Ectodermal cell (in vitro differentiated cells): ENCODE measurements around the gene EXOC2.
"Not testable (repeated sequence)": the region's sequence is repeated elsewhere in the genome, so short reads cannot be mapped to it uniquely, and the experiment has no call there.

Experiments
- H3K27ac ChIP-seq: 2 replicates; pipeline ENCODE4 v1.7.0; 2013; ENCODE audit warnings: mild to moderate bottlenecking, low read depth, low read length; ENCODE audit not compliant: insufficient read depth, poor library complexity, severe bottlenecking
- H3K27me3 ChIP-seq: 2 replicates; pipeline ENCODE4 v1.7.0; 2013; ENCODE audit warnings: mild to moderate bottlenecking, low read length; ENCODE audit not compliant: insufficient read depth, control insufficient read depth, poor library complexity, severe bottlenecking
- H3K36me3 ChIP-seq: one replicate; pipeline ENCODE4 v1.7.0; 2013; ENCODE audit warnings: low read length; ENCODE audit not compliant: control insufficient read depth, insufficient read depth
- H3K4me1 ChIP-seq: one replicate; pipeline ENCODE4 v1.7.0; 2013; ENCODE audit warnings: low read length; ENCODE audit not compliant: control insufficient read depth, insufficient read depth
- H3K4me3 ChIP-seq: 2 replicates; pipeline ENCODE4 v1.7.0; 2013; ENCODE audit warnings: low read depth, low read length, control low read depth; ENCODE audit not compliant: insufficient read depth
- H3K9me3 ChIP-seq: 2 replicates; pipeline ENCODE4 v1.7.0; 2013; ENCODE audit warnings: mild to moderate bottlenecking, low read length, moderate library complexity; ENCODE audit not compliant: control insufficient read depth
- WGBS, 2 experiments: methylation state at CpG; one replicate each; pipeline ENCODE4 v1.1.7; 2013; ENCODE audit warnings: missing lambda C conversion rate in 2 of 2; 5-methylcytosine and 5-hydroxymethylcytosine counted together

Gene EXOC2

DNA sequence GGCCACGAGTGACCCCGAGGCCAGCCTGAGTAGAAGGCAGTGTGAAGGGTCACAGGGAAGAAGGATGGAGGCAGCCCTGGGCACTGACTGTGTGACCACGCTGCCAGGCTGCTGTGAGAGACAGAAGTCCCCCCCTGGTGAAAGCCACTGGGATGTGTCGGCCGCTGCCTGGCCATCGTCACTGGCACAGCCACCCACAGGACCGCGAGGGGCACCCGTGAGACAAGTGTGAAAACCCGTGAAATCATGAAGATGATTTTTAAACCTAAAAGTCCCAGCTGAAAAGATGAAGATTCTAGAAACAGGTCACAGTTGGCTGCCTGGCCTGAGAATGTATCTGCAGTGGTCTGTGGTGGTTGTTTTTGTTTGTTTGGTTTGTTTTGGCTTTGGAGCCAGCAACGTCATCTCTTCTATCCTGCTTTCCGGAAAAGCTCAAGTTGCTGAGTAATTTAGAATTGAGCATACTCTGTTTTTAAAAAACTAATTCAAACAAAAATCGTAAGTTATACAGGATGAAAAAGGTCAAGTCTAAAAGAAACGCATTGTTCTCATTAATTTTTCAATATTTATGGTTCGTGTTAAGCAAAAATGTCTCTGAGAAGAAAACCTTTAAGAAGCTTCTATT, 130.8 kb downstream of the EXOC2 start:
- no peak overlapping the region for H3K27ac ChIP-seq
- H3K27me3 ChIP-seq = no peaks in the 10 kb centered on the region
- H3K36me3 ChIP-seq = no peaks in the 10 kb centered on the region
- H3K4me1 ChIP-seq = no peaks in the 10 kb centered on the region
- no peaks in the 10 kb centered on the region for H3K9me3 ChIP-seq
- 95 to 98% methylated on average over 14 to 15 of the region's 15 CpGs for WGBS, 2 experiments
- no peak overlapping the region for H3K4me3 ChIP-seq

- H3K36me3 ChIP-seq, H3K9me3 ChIP-seq, H3K27me3 ChIP-seq, H3K27ac ChIP-seq, H3K4me3 ChIP-seq, H3K4me1 ChIP-seq: not testable (repeated sequence)
- WGBS, 2 experiments = 91 to 94% methylated on average over 7 of the region's 7 CpGs
These were observed 131.6 kb downstream of the EXOC2 start for GRCh38 chr6:561335-561734.

DNA sequence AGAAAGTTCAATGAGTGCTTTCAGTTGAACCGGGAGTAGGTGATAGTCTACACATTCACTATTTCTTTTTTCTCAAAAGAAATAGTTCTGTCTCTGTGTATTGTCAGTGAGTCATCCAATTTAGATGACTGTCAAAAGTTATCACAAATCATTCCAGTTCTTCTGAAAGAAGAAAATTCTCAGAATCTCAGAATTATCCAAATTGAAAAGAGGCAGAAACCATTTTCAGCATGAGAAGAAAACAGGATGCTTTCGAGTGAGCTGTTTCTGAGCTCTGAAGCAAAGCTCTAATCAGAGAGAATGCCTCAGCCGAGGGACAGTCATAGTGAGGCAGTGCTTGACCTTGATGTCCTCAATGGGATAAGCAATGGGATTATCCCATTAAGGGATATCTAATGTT, 134.0 kb downstream of the EXOC2 start:
- Histone ChIP-seq H3K27ac (no peak overlapping the region), H3K4me1 (no peaks in the 10 kb centered on the region), H3K9me3 (no peaks in the 10 kb centered on the region), H3K4me3 (no peak overlapping the region), H3K36me3 (peaks cover 3% of the 10 kb centered on the region), H3K27me3 (no peaks in the 10 kb centered on the region)
- WGBS, 2 experiments = 96% methylated on average over 2 to 3 of the region's 3 CpGs

DNA sequence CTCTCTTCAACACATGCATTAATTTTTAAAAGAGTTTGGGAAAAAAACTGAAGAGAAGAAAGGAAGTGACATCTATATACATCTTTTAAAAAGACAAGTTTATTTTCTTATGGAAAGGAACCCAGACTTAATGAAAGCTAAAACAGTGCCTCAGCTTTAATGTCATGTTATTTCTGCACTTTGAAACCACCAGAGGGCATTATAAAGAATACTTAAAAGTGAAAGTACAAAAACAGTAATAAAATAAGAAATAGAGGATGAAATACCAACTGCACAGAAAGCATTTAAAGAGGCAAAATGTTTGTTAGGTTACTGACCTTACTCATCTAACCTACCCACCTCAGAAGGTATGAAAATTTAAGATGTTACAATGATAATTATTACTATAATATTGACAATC, 134.8 kb downstream of the EXOC2 start:
- Histone ChIP-seq H3K4me3 (no peak overlapping the region), H3K27ac (no peak overlapping the region), H3K4me1 (no peaks in the 10 kb centered on the region), H3K36me3 (peaks cover 3% of the 10 kb centered on the region), H3K9me3 (no peaks in the 10 kb centered on the region), H3K27me3 (no peaks in the 10 kb centered on the region)

DNA sequence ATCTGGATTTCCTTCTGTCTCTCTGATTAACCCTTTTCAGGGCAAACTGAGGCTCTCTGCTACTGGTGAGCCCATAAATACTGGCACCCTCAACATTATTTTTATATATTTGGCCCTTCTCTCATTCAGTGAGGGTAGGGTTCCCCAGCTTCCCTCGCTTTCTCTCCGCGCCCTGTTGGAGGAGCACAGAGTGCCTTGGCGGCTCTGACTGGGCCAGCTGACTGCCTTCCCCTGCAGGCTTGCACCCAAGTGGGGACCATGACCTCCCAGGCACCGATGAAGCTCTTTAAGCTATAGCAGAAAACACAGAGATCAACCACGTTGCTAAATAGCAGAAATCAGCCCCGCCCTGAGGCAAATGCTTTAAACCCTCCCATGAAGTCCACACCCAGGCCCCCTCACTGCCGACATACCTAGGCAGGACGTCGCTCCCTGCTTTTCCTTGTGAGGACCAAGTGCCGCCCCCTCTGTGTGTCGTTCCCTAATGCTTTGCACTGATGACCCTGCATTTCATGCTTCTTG, 141.0 kb downstream of the EXOC2 start:
- Histone ChIP-seq H3K27me3 (no peaks in the 10 kb centered on the region), H3K27ac (no peak overlapping the region), H3K9me3 (no peaks in the 10 kb centered on the region), H3K4me1 (peaks cover 19% of the 10 kb centered on the region), H3K36me3 (peaks cover 3% of the 10 kb centered on the region), H3K4me3 (no peak overlapping the region)
- WGBS, 2 experiments = 80 to 82% methylated on average over 12 of the region's 12 CpGs

- H3K4me3 ChIP-seq = no peak overlapping the region
- H3K9me3 ChIP-seq = no peaks in the 10 kb centered on the region
- H3K4me1 ChIP-seq = peaks cover 19% of the 10 kb centered on the region
- no peak overlapping the region for H3K27ac ChIP-seq
- H3K36me3 ChIP-seq = peaks cover 2% of the 10 kb centered on the region
- H3K27me3 ChIP-seq = no peaks in the 10 kb centered on the region
- 12 to 14% methylated on average over 4 of the region's 4 CpGs for WGBS, 2 experiments
These were observed 141.5 kb downstream of the EXOC2 start for GRCh38 chr6:551405-551804.

DNA sequence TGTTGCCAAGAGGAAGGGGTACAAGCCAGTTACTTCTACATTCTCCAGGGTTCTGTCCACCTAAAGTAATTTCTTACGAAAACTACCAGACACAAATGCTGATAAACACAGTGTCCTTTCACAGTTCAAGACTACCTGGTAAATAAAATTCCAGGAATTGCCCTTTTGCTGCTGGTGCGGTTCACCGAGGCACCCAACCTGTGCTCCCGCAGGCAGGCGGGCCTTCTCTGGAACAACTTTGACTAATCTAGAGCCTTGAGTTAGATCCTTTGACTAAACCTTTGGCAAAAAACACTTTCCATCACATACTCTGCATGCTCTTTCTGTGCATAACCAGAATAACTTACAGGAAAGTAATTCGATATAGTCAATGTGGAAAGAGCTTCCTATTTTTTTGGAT, 143.0 kb downstream of the EXOC2 start:
- no peak overlapping the region for H3K4me3 ChIP-seq
- no peaks in the 10 kb centered on the region for H3K27me3 ChIP-seq
- peaks cover 19% of the 10 kb centered on the region for H3K4me1 ChIP-seq
- no peaks in the 10 kb centered on the region for H3K9me3 ChIP-seq
- no peak overlapping the region for H3K27ac ChIP-seq
- no peaks in the 10 kb centered on the region for H3K36me3 ChIP-seq
- 95 to 96% methylated on average over 5 of the region's 6 CpGs for WGBS, 2 experiments

- H3K27ac ChIP-seq = no peak overlapping the region
- no peaks in the 10 kb centered on the region for H3K27me3 ChIP-seq
- 93 to 97% methylated on average over 6 of the region's 6 CpGs for WGBS, 2 experiments
- peaks cover 19% of the 10 kb centered on the region for H3K4me1 ChIP-seq
- H3K4me3 ChIP-seq = no peak overlapping the region
- H3K36me3 ChIP-seq = no peaks in the 10 kb centered on the region
- H3K9me3 ChIP-seq = no peaks in the 10 kb centered on the region
These were observed 144.4 kb downstream of the EXOC2 start for GRCh38 chr6:548517-548916.

DNA sequence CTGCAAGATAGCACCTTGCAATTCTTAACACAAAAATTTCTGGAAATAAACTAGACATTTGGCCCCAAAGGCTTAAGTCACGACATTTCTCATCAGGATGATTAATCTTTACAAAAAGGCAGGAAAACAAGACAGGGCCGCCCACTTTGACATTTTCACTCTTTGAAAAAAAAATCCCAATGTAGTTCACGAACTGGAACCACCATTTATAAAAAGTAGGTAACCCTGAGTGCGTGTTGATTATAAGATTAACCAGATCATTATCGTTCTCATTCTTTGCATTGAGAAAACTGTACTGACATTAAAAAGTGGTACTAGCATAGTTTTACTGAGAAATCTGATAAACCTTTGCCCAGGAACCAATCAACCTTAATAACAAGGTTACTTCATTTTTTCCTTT, 144.8 kb downstream of the EXOC2 start:
- no peak overlapping the region for H3K27ac ChIP-seq
- no peaks in the 10 kb centered on the region for H3K27me3 ChIP-seq
- no peak overlapping the region for H3K4me3 ChIP-seq
- no peaks in the 10 kb centered on the region for H3K9me3 ChIP-seq
- H3K4me1 ChIP-seq = peaks cover 19% of the 10 kb centered on the region
- H3K36me3 ChIP-seq = peaks cover 2% of the 10 kb centered on the region
- WGBS, 2 experiments = 95 to 99% methylated on average over 5 of the region's 5 CpGs

DNA sequence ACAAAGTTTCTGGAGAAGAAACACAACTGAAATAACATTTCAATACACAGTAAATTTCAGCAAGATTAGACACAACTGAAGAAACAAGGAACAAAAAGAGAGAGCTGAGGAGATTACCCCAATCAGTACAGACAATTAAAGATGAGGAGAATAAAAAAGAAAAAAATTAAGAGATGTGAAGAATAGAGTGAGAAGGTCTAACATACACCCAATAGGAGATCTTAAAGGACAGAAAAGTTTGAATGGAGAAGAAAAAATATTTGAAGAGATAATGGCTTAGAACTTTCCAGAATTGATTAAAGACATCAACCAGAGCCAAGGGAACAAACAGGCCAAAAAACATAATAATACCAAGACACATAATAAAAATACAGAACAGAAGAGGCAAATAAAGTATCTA, 152.4 kb downstream of the EXOC2 start:
- Histone ChIP-seq H3K27me3 (no peaks in the 10 kb centered on the region), H3K9me3 (no peaks in the 10 kb centered on the region), H3K27ac (no peak overlapping the region), H3K4me1 (no peaks in the 10 kb centered on the region), H3K36me3 (peaks cover 3% of the 10 kb centered on the region), H3K4me3 (no peak overlapping the region)

DNA sequence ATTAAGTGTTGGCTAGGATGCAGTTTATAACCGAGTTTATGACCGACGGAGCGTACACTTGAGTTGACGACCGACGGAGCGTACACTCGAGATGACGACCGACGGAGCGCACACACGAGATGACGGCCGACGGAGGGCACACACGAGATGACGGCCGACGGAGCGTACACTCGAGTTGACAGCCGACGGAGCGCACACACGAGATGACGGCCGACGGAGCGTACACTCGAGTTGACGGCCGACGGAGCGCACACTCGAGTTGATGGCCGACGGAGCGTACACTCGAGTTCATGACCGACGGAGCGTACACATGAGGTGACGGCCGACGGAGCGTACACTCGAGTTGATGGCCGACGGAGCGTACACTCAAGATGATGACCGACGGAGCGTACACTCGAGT, 155.8 kb downstream of the EXOC2 start:
- 95 to 96% methylated on average over 56 of the region's 56 CpGs for WGBS, 2 experiments
- Histone ChIP-seq H3K36me3 (no peaks in the 10 kb centered on the region), H3K9me3 (no peaks in the 10 kb centered on the region), H3K4me3 (no peak overlapping the region), H3K27me3 (no peaks in the 10 kb centered on the region), H3K27ac (no peak overlapping the region), H3K4me1 (no peaks in the 10 kb centered on the region)
